Hematopoietic multipotent progenitor cell (in vitro differentiated cells): Measurements from ENCODE around the gene SLC26A5. TPM values are rescaled to one million over a fixed set of nuclear protein-coding genes. Genes with fewer than 3 reads are reported as not detected.

Source experiments
- DNase-seq, 3 donors: peaks; one replicate each; pipeline ENCODE4 v3.0.0-alpha.2; 2011 to 2015; ENCODE audit warnings: low read depth in 2 of 3, low spot score in 2 of 3
- small RNA-seq: library from RNA; depleted of rRNA; stranded (forward); fragments of <200 nt; gene quantifications from one replicate; pipeline ENCODE3, GENCODE V24; 2012
- total RNA-seq: library from RNA; depleted of rRNA; stranded (reverse); fragments of >200 nt; gene quantifications from one replicate; pipeline ENCODE4 v1.2.3, GENCODE V29; 2012

Gene SLC26A5
- total RNA-seq, 1 donor = not detected

- no peak for DNase-seq
Observed at GRCh38 chr7:103348959-103349358, 97.0 kb downstream of the SLC26A5 start.

DNA sequence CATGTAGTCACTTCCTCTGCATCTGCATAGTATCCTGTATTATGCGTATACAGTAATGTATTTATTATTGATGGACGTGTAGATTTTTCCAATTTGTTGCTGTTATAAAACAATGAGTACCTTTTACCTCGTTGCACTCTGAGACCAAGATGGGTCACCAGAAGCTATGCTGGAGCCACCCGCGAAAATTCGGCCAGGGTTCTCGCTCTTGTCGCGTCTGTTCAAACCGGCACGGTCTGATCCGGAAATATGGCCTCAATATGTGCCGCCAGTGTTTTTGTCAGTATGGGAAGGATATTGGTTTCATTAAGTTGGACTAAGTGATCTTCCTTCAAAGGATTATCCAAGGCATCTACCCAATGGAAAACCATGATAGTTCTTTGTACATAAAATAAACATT, 97.6 kb downstream of the SLC26A5 start:
- no peak for DNase-seq

GRCh38 chr7:103347507-103348267, 98.3 kb downstream of the SLC26A5 start, which contains the start of gene PSMC2:
TSS of gene PSMC2 (plus strand) at chr7:103347643. CDS start at chr7:103347712, 69 bp downstream.
- peak; percentile 66 to 96 (median 91) for DNase-seq

DNA sequence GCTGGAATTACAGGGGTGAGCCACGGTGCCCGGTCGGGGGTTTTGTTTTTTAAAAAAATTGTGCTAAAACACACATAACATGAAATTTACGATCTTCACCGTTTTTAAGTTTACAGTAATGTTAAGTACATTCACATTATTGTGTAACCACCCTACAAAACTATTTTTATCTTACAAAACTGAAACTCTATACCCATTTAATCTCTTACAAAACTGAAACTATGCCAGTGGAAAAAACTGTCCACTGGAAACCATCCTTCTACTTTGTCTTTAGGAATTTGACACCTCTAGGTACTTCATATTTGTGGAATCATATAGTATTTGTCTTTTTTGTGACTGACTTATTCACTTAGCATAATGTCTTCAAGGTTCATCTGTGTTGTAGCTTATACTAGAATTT, 99.6 kb downstream of the SLC26A5 start:
- no peak for DNase-seq

- peak; percentile 70 to 95 (median 88) for DNase-seq
Observed at GRCh38 chr7:103344453-103345149, 101.4 kb downstream of the SLC26A5 start, which contains the start of gene DNAJC2. TSS of gene DNAJC2 (minus strand) at chr7:103344767. CDS start at chr7:103344622, 145 bp downstream.

- DNase-seq = peak in 2 of 3 donors; percentile 59 to 65
Observed at GRCh38 chr7:103343758-103344452, 102.1 kb downstream of the SLC26A5 start.

- no peak for DNase-seq
Observed at GRCh38 chr7:103343332-103343731, 102.7 kb downstream of the SLC26A5 start.

- no peak for DNase-seq
Observed at GRCh38 chr7:103341466-103341865, 104.5 kb downstream of the SLC26A5 start.

DNA sequence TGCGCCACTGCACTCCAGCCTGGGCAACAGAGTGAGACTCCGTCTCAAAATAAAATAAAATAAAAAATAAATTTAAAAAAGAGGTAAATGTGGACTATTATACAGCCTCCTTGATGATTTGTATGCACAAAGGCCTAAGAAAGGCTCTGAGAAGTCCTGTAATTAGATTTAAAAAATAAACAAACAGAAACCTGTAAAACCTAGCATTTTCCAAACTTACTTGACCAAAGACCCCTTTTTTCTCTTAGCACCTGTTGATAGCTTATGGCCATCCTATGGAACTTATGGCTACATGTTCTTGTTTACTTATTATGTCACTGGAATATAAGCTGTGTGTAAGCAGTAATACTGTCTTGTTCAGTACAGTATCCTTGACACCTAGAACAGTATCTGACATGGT, 107.1 kb downstream of the SLC26A5 start:
- no peak for DNase-seq

DNA sequence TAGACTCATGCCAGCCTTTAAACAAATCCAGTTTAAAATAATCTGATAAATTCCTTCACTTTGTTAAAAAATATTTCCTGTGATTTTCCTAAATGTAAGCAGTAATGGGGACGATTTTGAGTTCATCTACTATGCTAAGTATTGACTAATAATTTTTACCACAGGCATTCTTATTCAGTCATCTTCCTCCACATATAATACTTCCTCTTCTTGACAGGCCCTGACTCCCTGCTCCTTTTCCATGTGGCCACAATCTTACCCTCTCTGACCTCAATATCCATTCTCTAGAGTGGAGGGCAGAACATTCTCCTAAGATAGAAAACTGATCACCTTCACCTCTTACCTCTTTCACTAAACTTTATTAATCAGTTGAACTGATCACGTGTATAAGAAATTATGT, 109.2 kb downstream of the SLC26A5 start:
- no peak for DNase-seq

DNA sequence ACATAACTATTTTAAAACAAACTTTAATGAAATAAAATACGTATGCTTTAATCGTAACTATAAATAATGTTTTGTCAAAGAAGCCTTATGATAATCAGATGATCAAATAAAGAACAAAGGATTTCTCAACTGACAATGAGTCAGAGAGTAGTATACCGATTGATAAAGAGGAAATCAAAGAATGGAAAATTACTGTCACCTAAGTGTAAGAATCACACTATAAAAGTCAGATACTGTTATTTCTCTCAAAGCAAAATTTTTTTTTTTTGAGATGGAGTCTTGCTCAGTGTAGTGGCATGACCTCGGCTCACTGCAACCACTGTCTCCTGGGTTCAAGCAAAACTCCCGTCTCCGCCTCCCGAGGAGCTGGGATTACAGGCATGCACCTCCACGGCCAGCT, 120.3 kb downstream of the SLC26A5 start:
- no peak for DNase-seq

Small RNA genes within 50 kb of the gene (small RNA-seq; reads per million reads assigned to genes)
- gene RF00019 (not detected), gene RPS29P16 (not detected)

Other genes with a start within 250 kb of the SLC26A5 start
- 70.6 TPM for gene PMPCB, start 148.8 kb downstream of the SLC26A5 start, total RNA-seq
- 13.7 TPM for gene DNAJC2, start 101.4 kb downstream of the SLC26A5 start, total RNA-seq
- gene PSMC2, start 98.6 kb downstream of the SLC26A5 start, total RNA-seq = 50.9 TPM